HCT116 (cell line): ENCODE measurements around the gene SUMO3. TPM values are rescaled to one million over a fixed set of nuclear protein-coding genes. Genes with fewer than 3 reads are reported as not detected.

ENCODE experiments used
- ATAC-seq: fragments of 200-7000 bp; cut with Tn5 transposase; 2 replicates; pipeline ENCODE4 v1.9.1; 2020; ENCODE audit warnings: mild to moderate bottlenecking, moderate library complexity
- BruUV-seq: library from RNA; stranded (reverse); fragments of 400-500 nt; replicated peaks from 2 replicates; lab custom pipeline; 2021; lab: Mats Ljungman, UMichigan
- CTCF ChIA-PET: fragments of 300-600 bp; sonication (Branson Sonifier 250); formaldehyde crosslinking; loops from one replicate; lab custom pipeline; 2021; ENCODE audit warnings: antibody characterized with exemption; lab: Charles Lee
- POLR2A ChIA-PET: fragments of 300-600, 350-600 bp; sonication (Branson Sonifier 250); formaldehyde crosslinking; loops from one replicate; lab custom pipeline; 2021; ENCODE audit warnings: antibody characterized with exemption; lab: Charles Lee
- RAD21 ChIA-PET, 2 experiments: fragments of 300-600 bp; sonication (Branson Sonifier 250); formaldehyde crosslinking; loops; one replicate each; lab custom pipeline; 2023; ENCODE audit warnings: low total read pairs in 2 of 2; ENCODE audit not compliant: uncharacterized antibody in 2 of 2, unreplicated experiment in 2 of 2, low non-redundant PET in 1 of 2; lab: Charles Lee
- DNase-seq: peaks from one replicate; pipeline ENCODE4 v3.0.0-alpha.2; 2010; ENCODE audit warnings: low read depth, low spot score
- H2AFZ ChIP-seq: fragments of 200-600 bp; shearing (Covaris generic), sonication (generic); 2 replicates; pipeline ENCODE4 v1.6.1; 2017; ENCODE audit warnings: low read depth, mixed run types, mixed read lengths, antibody characterized with exemption, low read length; ENCODE audit not compliant: poor library complexity, severe bottlenecking
- H3K27ac ChIP-seq: 2 replicates; pipeline ENCODE4 v1.5.1; 2012; ENCODE audit warnings: low read depth, low read length
- H3K27me3 ChIP-seq: fragments of 200-600 bp; sonication (generic); 2 replicates; pipeline ENCODE4 v1.6.1; 2016; ENCODE audit warnings: mixed run types, low read length, mixed read lengths; ENCODE audit not compliant: insufficient read depth
- H3K36me3 ChIP-seq, 2 experiments: fragments of 200-500 bp in 1 of 2; fragments of 200-600 bp in 1 of 2; sonication (Bioruptor generic) in 1 of 2; sonication (generic) in 1 of 2; 2 replicates each; pipeline versions ENCODE4 v1.5.1 to v1.6.1; 2014 to 2016; ENCODE audit warnings: low read length in 2 of 2, inconsistent platforms in 1 of 2, mixed read lengths in 1 of 2, mixed run types in 1 of 2; ENCODE audit not compliant: insufficient read depth in 2 of 2, control insufficient read depth in 1 of 2
- H3K4me1 ChIP-seq, 2 experiments: fragments of 200-600 bp in 1 of 2; sonication (generic) in 1 of 2; 2 replicates each; pipeline versions ENCODE4 v1.5.1 to v1.6.1; 2012 to 2017; ENCODE audit warnings: low read length in 2 of 2, inconsistent platforms in 1 of 2, mild to moderate bottlenecking in 1 of 2, mixed read lengths in 1 of 2, mixed run types in 1 of 2, moderate library complexity in 1 of 2; ENCODE audit not compliant: insufficient read depth in 2 of 2, control insufficient read depth in 1 of 2
- H3K4me2 ChIP-seq: fragments of 200-600 bp; sonication (generic); 2 replicates; pipeline ENCODE4 v1.6.1; 2017; ENCODE audit warnings: mixed run types, low read length, mixed read lengths
- H3K4me3 ChIP-seq, 2 experiments: fragments of 200-600 bp in 1 of 2; sonication (generic) in 1 of 2; replicated peaks in 1 of 2; 2 replicates each; pipeline ENCODE4 v1.5.1; 2011 to 2016; ENCODE audit warnings: low read length in 2 of 2, control low read depth in 1 of 2, low read depth in 1 of 2, mild to moderate bottlenecking in 1 of 2, mixed read lengths in 1 of 2, mixed run types in 1 of 2
- H3K79me2 ChIP-seq: fragments of 200-600 bp; sonication (generic); 2 replicates; pipeline ENCODE4 v1.6.1; 2017; ENCODE audit warnings: mild to moderate bottlenecking, mixed run types, low read length, moderate library complexity, mixed read lengths; ENCODE audit not compliant: insufficient read depth
- H3K9ac ChIP-seq: fragments of 200-600 bp; sonication (generic); 2 replicates; pipeline ENCODE4 v1.6.1; 2016; ENCODE audit warnings: low read length, mixed read lengths
- H3K9me2 ChIP-seq: fragments of 200-600 bp; sonication (generic), shearing (Covaris generic); 2 replicates; pipeline ENCODE4 v1.6.1; 2017; ENCODE audit warnings: mixed run types, mild to moderate bottlenecking, moderate library complexity; ENCODE audit not compliant: insufficient read depth
- H3K9me3 ChIP-seq, 2 experiments: fragments of 200-500 bp in 1 of 2; fragments of 200-600 bp in 1 of 2; sonication (Bioruptor generic) in 1 of 2; sonication (generic) in 1 of 2; 2 replicates each; pipeline ENCODE4 v1.6.1; 2014 to 2017; ENCODE audit warnings: low read length in 2 of 2, mixed read lengths in 2 of 2, inconsistent platforms in 1 of 2, low read depth in 1 of 2, mild to moderate bottlenecking in 1 of 2, mixed run types in 1 of 2, moderate library complexity in 1 of 2; ENCODE audit not compliant: control insufficient read depth in 1 of 2, insufficient read depth in 1 of 2
- H4K20me1 ChIP-seq: fragments of 200-600 bp; sonication (generic), shearing (Covaris generic); 2 replicates; pipeline ENCODE4 v1.6.1; 2017; ENCODE audit warnings: mixed run types, mild to moderate bottlenecking, moderate library complexity; ENCODE audit not compliant: insufficient read depth
- ATF3 ChIP-seq: IDR thresholded peaks from 2 replicates; pipeline ENCODE4 v1.6.1; 2012
- CBX3 ChIP-seq: IDR thresholded peaks from 2 replicates; pipeline ENCODE4 v1.6.1; 2012; ENCODE audit warnings: low read depth
- ELF1 ChIP-seq: IDR thresholded peaks from 2 replicates; pipeline ENCODE4 v1.6.1; 2012; ENCODE audit warnings: low read depth, borderline replicate concordance
- EZH2 ChIP-seq: fragments of 200-600 bp; sonication (generic); IDR thresholded peaks from 2 replicates; pipeline ENCODE4 v1.6.1; 2017; ENCODE audit warnings: antibody characterized with exemption, mixed run types
- EZH2phosphoT487 ChIP-seq: fragments of 200-600 bp; IDR thresholded peaks from 2 replicates; pipeline ENCODE4 v1.6.1; 2018; ENCODE audit warnings: antibody characterized with exemption, borderline replicate concordance
- RAD21 ChIP-seq: IDR thresholded peaks from 2 replicates; pipeline ENCODE4 v1.6.1; 2012; ENCODE audit warnings: low read depth, mild to moderate bottlenecking
- REST ChIP-seq: IDR thresholded peaks from 2 replicates; pipeline ENCODE4 v1.6.1; 2012; ENCODE audit warnings: low read depth
- SIN3A ChIP-seq: IDR thresholded peaks from 2 replicates; pipeline ENCODE4 v1.6.1; 2012; ENCODE audit warnings: low read depth
- SP1 ChIP-seq: IDR thresholded peaks from 2 replicates; pipeline ENCODE4 v1.6.1; 2012; ENCODE audit warnings: low read depth
- TCF7L2 ChIP-seq: IDR thresholded peaks from 2 replicates; pipeline ENCODE4 v1.7.0; 2011; ENCODE audit warnings: borderline replicate concordance, inconsistent platforms; ENCODE audit not compliant: insufficient read depth, insufficient read length; ENCODE audit errors: extremely low read depth
- YY1 ChIP-seq: IDR thresholded peaks from 2 replicates; pipeline ENCODE4 v1.6.1; 2011; ENCODE audit warnings: low read length, low read depth, moderate library complexity, mild to moderate bottlenecking; ENCODE audit not compliant: insufficient replicate concordance; ENCODE audit errors: extremely low read depth
- intact Hi-C: fragments of 100-400 bp; cut with micrococcal nuclease; formaldehyde crosslinking; loops from 2 replicates; pipeline ENCODE4 v1.10.0; 2022
- total RNA-seq: library from RNA; stranded (reverse); gene quantifications from one replicate; pipeline ENCODE4 v1.2.1, GENCODE V29; 2021; ENCODE audit not compliant: unreplicated experiment

The SUMO3 gene
- total RNA-seq, 1 experiment from 2014 or later: 31.5 TPM

GRCh38 chr21:44840771-44841170 lies 22.9 kb upstream of the SUMO3 start:
- Histone ChIP-seq H3K9me2 (no peaks in the 10 kb centered on the region), H3K4me3 (no peak overlapping the region), H3K27me3 (no peaks in the 10 kb centered on the region), H3K9me3 (no peaks in the 10 kb centered on the region), H3K4me2 (no peak overlapping the region), H3K9ac (no peak overlapping the region), H3K27ac (no peak overlapping the region), H3K4me1 (peaks cover 7 to 16% of the 10 kb centered on the region in 2 experiments; a peak in 3 of 4 replicates), H4K20me1 (no peaks in the 10 kb centered on the region), H2AFZ (no peak overlapping the region), H3K79me2 (no peaks in the 10 kb centered on the region)
- POLR2A ChIA-PET: no interaction called here
- CTCF ChIA-PET: no interaction called here
- no TSS peak for BruUV-seq
- intact Hi-C loops: no loop called here
- RAD21 ChIA-PET: no interaction called here
- ATAC-seq: no peak
- TF ChIP-seq YY1: no peak
- TF ChIP-seq ELF1: no peak
- no peak for TF ChIP-seq SP1
- no peak for TF ChIP-seq RAD21
- TF ChIP-seq ATF3: no peak
- no peak for TF ChIP-seq TCF7L2
- TF ChIP-seq, all 23 proteins: peak for 0
- DNase-seq: no peak
- no peaks in the 10 kb centered on the region for H3K36me3 ChIP-seq

- Histone ChIP-seq H4K20me1 (no peaks in the 10 kb centered on the region), H3K36me3 (no peaks in the 10 kb centered on the region), H3K27ac (no peak overlapping the region), H3K27me3 (no peaks in the 10 kb centered on the region), H3K4me3 (no peak overlapping the region), H3K79me2 (no peaks in the 10 kb centered on the region), H3K9me2 (no peaks in the 10 kb centered on the region), H3K4me1 (peaks cover 2 to 10% of the 10 kb centered on the region in 2 experiments; a peak in 1 of 4 replicates), H3K9ac (no peak overlapping the region), H3K4me2 (no peak overlapping the region), H3K9me3 (no peaks in the 10 kb centered on the region)
- DNase-seq (no peak), ATAC-seq (no peak)
- POLR2A ChIA-PET: no interaction called here
- BruUV-seq: no TSS peak
- CTCF ChIA-PET: no interaction called here
- RAD21 ChIA-PET: no interaction called here
- intact Hi-C loops: no loop called here
- no peak for TF ChIP-seq SIN3A
- no peak for TF ChIP-seq EZH2phosphoT487
- TF ChIP-seq EZH2: no peak
- TF ChIP-seq CBX3: no peak
- no peak for TF ChIP-seq TCF7L2
- TF ChIP-seq REST: no peak
- TF ChIP-seq, all 23 proteins: peak for 0
- no peak overlapping the region for H2AFZ ChIP-seq
Observed at GRCh38 chr21:44838951-44839350, 21.1 kb upstream of the SUMO3 start.
